Heart left ventricle (tissue), 16 donors: ENCODE results near the gene KIR2DL1. TPM values are rescaled to one million over a fixed set of nuclear protein-coding genes. Genes with fewer than 3 reads are reported as not detected.

Experiments used
- ATAC-seq, 4 donors: fragments of 200-7000 bp; cut with Tn5 transposase; one replicate each; pipeline ENCODE4 v1.9.1; 2020 to 2022; ENCODE audit warnings: moderate library complexity in 4 of 4, mild to moderate bottlenecking in 3 of 4, moderate number of reproducible peaks in 1 of 4
- DNase-seq, 5 donors: peaks; one replicate each; pipeline ENCODE4 v3.0.0-alpha.2; 2020
- H3K27ac ChIP-seq, 12 donors: fragments of 200-600 bp; sonication (generic) in 4 of 12; one replicate each; pipeline versions ENCODE4 v1.5.0 to v1.8.0; 2016 to 2022; ENCODE audit warnings: mild to moderate bottlenecking in 2 of 12
- H3K27me3 ChIP-seq, 9 donors: fragments of 200-600 bp; sonication (generic) in 2 of 9; one replicate each; pipeline versions ENCODE4 v1.5.1 to v1.8.0; 2016 to 2022; ENCODE audit warnings: mild to moderate bottlenecking in 3 of 9
- H3K36me3 ChIP-seq, 9 donors: fragments of 200-600 bp; sonication (generic) in 2 of 9; one replicate each; pipeline versions ENCODE4 v1.5.0 to v1.8.0; 2018 to 2022; ENCODE audit warnings: mild to moderate bottlenecking in 2 of 9
- H3K4me1 ChIP-seq, 12 donors: fragments of 200-600 bp; sonication (generic) in 4 of 12; one replicate each; pipeline versions ENCODE4 v1.5.0 to v1.8.0; 2016 to 2022; ENCODE audit warnings: mild to moderate bottlenecking in 3 of 12
- H3K4me3 ChIP-seq, 12 donors: fragments of 200-600 bp; sonication (generic) in 4 of 12; one replicate each; pipeline versions ENCODE4 v1.5.0 to v1.8.0; 2017 to 2022; ENCODE audit warnings: mild to moderate bottlenecking in 9 of 12, moderate library complexity in 4 of 12
- H3K9me3 ChIP-seq, 12 donors: fragments of 200-600 bp; sonication (generic) in 4 of 12; one replicate each; pipeline versions ENCODE4 v1.5.0 to v1.8.0; 2016 to 2022; ENCODE audit warnings: mild to moderate bottlenecking in 1 of 12
- POLR2A ChIP-seq, 2 donors: fragments of 450-650 bp; IDR thresholded peaks; one replicate each; pipeline ENCODE4 v1.6.1; 2017; ENCODE audit warnings: antibody characterized with exemption in 2 of 2, mild to moderate bottlenecking in 2 of 2, moderate library complexity in 2 of 2
- WGBS, 4 donors: extraction: QIAGEN DNeasy Blood & Tissue Kit in 2 of 4; methylation state at CpG; one replicate each; pipeline versions ENCODE4 v1.1.5 to v1.1.7; 2013 to 2018; 5-methylcytosine and 5-hydroxymethylcytosine counted together
- intact Hi-C, 10 donors: fragments of 100-400 bp; cut with DNase I; formaldehyde crosslinking; loops; one replicate each; pipeline versions ENCODE4 v1.11.1 to v1.14.2; 2022
- polyA plus RNA-seq, 2 donors: library from polyadenylated mRNA; stranded (reverse); fragments of 200-250 nt; gene quantifications; one replicate each; pipeline ENCODE4 v1.2.3, GENCODE V29; 2013
- total RNA-seq, 9 donors: library from RNA; depleted of rRNA in 2 of 9; stranded (reverse); fragments of >200 nt in 2 of 9; fragmentation: NEBNext Ultra II Directional in 3 of 9; extraction: Animal tissue kit (Norgen Biotek cat#: 25700) in 3 of 9; gene quantifications; one replicate each; pipeline versions ENCODE4 v1.1.0 to v1.2.4, GENCODE V29; 2016 to 2023
- TF ChIP-seq, protein P1 (sequence below), 12 donors: fragments of 200-600 bp; sonication (generic) in 4 of 12; IDR thresholded peaks; one replicate each; pipeline versions ENCODE4 v1.5.0 to v1.8.0; 2018 to 2022; ENCODE audit warnings: antibody characterized with exemption in 12 of 12, mild to moderate bottlenecking in 5 of 12
- donor health status: ischemic (EF 13 %, LVEDD 7.1; RV severe dilation, severe dysfunction).
- donor health status: healthy with polysubstance abuse.
- donor health status: DM: no; HTN: yes; CAD: no.
- donor health status: DM: no; HTN: no; CAD: no.
- donor health status: ischemic (EF 25% LVEDD 6.9; RV normal size, moderate dysfunction).
- donor health status: ischemic (EF 25% LVEDD 5.7; RV mildly dilated, moderate dysfunction).
- donor health status: healthy.
- donor health status: DM: yes; HTN: yes; CAD: no.
- donor health status: ischemic (EF 35%, LVEDD 5.7; RV mildly dilated, moderate dysfunction).
- donor health status: nonischemic (EF 11% LVEDD 7.7; RV severe dilation, severe dysfunction).
- donor health status: DM: yes; HTN: yes; CAD: no.
- donor health status: PGD.
- donor health status: ischemic (EF 29% LVEDD 5.4; RV normal size, mild dysfunction).
- donor health status: nonischemic (EF 23%, LVEDD 6.1; RV moderate dilation, normal function).

The KIR2DL1 gene
- total and polyA plus RNA-seq, 11 donors, result 0.19 TPM; not detected in 10

DNA sequence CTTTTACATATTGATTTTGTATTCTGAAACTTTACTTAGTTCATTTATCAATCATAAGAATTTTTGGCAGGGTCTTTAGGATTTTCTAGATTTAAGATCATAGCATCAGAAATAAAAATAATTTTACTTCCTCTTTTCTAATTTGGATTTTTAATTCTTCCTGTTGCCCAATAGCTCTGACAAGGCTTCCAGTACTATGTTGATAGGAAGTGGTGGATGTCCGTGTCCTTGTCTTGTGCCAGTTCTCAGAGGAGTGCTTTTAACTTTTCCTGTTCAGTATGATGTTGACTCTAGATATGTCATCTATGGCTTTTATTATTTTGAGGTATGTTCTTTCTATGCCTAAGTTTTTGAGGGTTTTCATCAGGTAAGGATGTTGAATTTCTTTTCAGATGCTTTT lies 26.2 kb downstream of the KIR2DL1 start:
- peaks cover 0 to 4% (median 0%) of the 10 kb centered on the region in 12 donors for H3K9me3 ChIP-seq
- no peaks in the 10 kb centered on the region for H3K36me3 ChIP-seq
- no peak overlapping the region for H3K27ac ChIP-seq
- intact Hi-C loops, result no loop called here
- ATAC-seq (peak in 1 of 4 donors; percentile 65), DNase-seq (no peak)
- TF ChIP-seq, protein P1, sequence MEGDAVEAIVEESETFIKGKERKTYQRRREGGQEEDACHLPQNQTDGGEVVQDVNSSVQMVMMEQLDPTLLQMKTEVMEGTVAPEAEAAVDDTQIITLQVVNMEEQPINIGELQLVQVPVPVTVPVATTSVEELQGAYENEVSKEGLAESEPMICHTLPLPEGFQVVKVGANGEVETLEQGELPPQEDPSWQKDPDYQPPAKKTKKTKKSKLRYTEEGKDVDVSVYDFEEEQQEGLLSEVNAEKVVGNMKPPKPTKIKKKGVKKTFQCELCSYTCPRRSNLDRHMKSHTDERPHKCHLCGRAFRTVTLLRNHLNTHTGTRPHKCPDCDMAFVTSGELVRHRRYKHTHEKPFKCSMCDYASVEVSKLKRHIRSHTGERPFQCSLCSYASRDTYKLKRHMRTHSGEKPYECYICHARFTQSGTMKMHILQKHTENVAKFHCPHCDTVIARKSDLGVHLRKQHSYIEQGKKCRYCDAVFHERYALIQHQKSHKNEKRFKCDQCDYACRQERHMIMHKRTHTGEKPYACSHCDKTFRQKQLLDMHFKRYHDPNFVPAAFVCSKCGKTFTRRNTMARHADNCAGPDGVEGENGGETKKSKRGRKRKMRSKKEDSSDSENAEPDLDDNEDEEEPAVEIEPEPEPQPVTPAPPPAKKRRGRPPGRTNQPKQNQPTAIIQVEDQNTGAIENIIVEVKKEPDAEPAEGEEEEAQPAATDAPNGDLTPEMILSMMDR (IDR thresholded peaks at IDR 0.05), result no peak
- TF ChIP-seq POLR2A (IDR thresholded peaks at IDR 0.05), result no peak
- peaks cover 0 to 28% (median 0%) of the 10 kb centered on the region in 12 donors for H3K4me1 ChIP-seq
- no peak overlapping the region for H3K4me3 ChIP-seq
- H3K27me3 ChIP-seq, result peaks cover 0 to 3% (median 0%) of the 10 kb centered on the region in 9 donors
- 39 to 47% (median 40%) methylated on average over 1 of the region's 1 CpG for WGBS, 4 donors

DNA sequence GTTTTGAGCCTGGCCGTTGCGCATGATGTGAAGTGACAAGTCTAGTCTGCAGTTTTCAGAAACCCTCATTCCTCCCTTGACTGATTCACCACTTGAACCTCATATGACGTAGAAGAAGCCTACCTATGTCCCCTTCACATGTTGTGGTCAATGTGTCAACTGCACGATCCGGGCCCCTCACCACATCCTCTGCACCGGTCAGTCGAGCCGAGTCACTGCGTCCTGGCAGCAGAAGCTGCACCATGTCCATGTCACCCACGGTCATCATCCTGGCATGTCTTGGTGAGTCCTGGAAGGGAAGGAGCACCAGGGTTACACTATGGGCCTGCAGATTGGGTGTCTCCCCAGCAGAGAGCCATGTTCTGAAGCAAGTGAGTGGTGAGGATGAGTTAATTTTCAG lies 33.8 kb downstream of the KIR2DL1 start, which contains the start of gene KIR2DL4:
KIR2DL4 (plus strand) TSS at position 201 of the 400 bp plus-strand sequence; CDS start at position 243, 42 bp downstream.
- WGBS, 4 donors, result 80 to 89% (median 82%) methylated on average over 10 of the region's 10 CpGs
- no peak for TF ChIP-seq POLR2A (IDR thresholded peaks at IDR 0.05)
- TF ChIP-seq, protein P1 (IDR thresholded peaks at IDR 0.05), result no peak
- intact Hi-C loops, result no loop called here

DNA sequence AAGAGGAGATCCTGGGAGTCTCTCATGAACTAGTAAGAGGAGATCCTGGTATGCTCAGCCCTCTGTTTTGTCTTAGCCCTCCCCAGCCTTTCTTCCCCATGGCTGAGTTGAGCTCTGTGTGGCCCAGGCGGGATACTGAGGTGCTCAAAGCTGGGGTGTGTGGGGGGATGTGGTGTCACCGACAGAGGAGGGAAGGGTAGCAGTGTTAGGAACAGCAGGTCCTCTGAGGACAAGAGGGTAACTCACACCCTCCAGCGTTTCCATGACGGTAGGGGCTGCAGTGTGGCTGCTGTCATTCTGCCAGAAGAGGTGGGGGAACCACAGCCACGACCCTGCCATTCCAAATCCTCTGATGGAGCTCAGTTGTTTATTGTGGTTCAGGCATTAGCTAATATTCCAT lies 34.5 kb downstream of the KIR2DL1 start:
- Histone ChIP-seq H3K27ac (no peak overlapping the region), H3K27me3 (peaks cover 0 to 3% (median 0%) of the 10 kb centered on the region in 9 donors), H3K4me1 (no peaks in the 10 kb centered on the region), H3K36me3 (no peaks in the 10 kb centered on the region), H3K4me3 (no peak overlapping the region), H3K9me3 (peaks cover 0 to 7% (median 0%) of the 10 kb centered on the region in 12 donors)
- WGBS, 4 donors, result 53 to 58% (median 56%) methylated on average over 5 of the region's 5 CpGs
- DNase-seq, result no peak
- intact Hi-C loops, result no loop called here
- ATAC-seq, result no peak
- TF ChIP-seq, protein P1 (IDR thresholded peaks at IDR 0.05), result no peak
- TF ChIP-seq POLR2A (IDR thresholded peaks at IDR 0.05), result no peak

More for the DNA sequence above, 33.8 kb downstream of the KIR2DL1 start, which contains the start of gene KIR2DL4:
- no peak within 1 kb of the TSS for H3K4me3 ChIP-seq
- H3K4me1 ChIP-seq, result no peaks in the 10 kb centered on the region
- no peak for ATAC-seq
- no peaks in the 10 kb centered on the region for H3K36me3 ChIP-seq
- DNase-seq, result no peak
- peaks cover 0 to 7% (median 0%) of the 10 kb centered on the region in 12 donors for H3K9me3 ChIP-seq
- peaks cover 0 to 3% (median 0%) of the 10 kb centered on the region in 9 donors for H3K27me3 ChIP-seq
- H3K27ac ChIP-seq, result no peak within 1 kb of the TSS

DNA sequence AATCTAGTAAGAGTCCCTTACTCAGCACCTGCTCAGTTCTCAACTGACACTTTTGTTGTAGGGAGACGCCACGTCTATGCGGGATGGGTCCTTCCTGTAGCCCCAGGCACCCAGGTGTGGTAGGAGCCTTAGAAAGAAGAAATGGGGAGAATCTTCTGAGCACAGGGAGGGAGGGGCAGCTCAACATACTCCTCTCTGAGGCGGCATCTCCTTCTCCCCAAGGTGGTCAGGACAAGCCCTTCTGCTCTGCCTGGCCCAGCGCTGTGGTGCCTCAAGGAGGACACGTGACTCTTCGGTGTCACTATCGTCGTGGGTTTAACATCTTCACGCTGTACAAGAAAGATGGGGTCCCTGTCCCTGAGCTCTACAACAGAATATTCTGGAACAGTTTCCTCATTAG lies 35.0 kb downstream of the KIR2DL1 start:
- Histone ChIP-seq H3K36me3 (no peaks in the 10 kb centered on the region), H3K27ac (no peak overlapping the region), H3K4me3 (no peak overlapping the region), H3K4me1 (no peaks in the 10 kb centered on the region), H3K27me3 (peaks cover 0 to 4% (median 0%) of the 10 kb centered on the region in 9 donors), H3K9me3 (peaks cover 0 to 3% (median 0%) of the 10 kb centered on the region in 12 donors)
- DNase-seq (no peak), ATAC-seq (no peak)
- intact Hi-C loops, result no loop called here
- 85 to 92% (median 88%) methylated on average over 10 of the region's 10 CpGs for WGBS, 4 donors
- TF ChIP-seq, protein P1 (IDR thresholded peaks at IDR 0.05), result no peak
- TF ChIP-seq POLR2A (IDR thresholded peaks at IDR 0.05), result no peak
